Measurements from ENCODE around the gene EEFSEC. TPM values are rescaled to one million over a fixed set of nuclear protein-coding genes. Genes with fewer than 3 reads are reported as not detected.

The EEFSEC gene
- polyA plus RNA-seq, 1 experiment = 16.3 TPM

GRCh38 chr3:128339491-128340012 lies 186.3 kb downstream of the EEFSEC start:
- no peak for TF ChIP-seq CTCF (IDR thresholded peaks at IDR 0.05; ENCODE audit: insufficient read depth, low read depth, low read length)
- no peaks in the 10 kb centered on the region for H3K27me3 ChIP-seq (ENCODE audit: control insufficient read depth, insufficient read depth, low read length)
- peaks cover 4% of the 10 kb centered on the region for H3K36me3 ChIP-seq (ENCODE audit: control insufficient read depth, insufficient read depth, low read length)
- CTCF ChIA-PET = interaction anchor here (1.0 kb wide), 1 partner anchor 269 kb away, joined by 3 read pairs; no protein-coding TSS in a partner anchor
- no peak for DNase-seq (ENCODE audit: low read depth)
- H3K4me3 ChIP-seq (ENCODE audit: low read depth, low read length) = no peak overlapping the region
- POLR2A ChIA-PET = no interaction called here

GRCh38 chr3:128340198-128340903 lies 187.1 kb downstream of the EEFSEC start:
- no peak for DNase-seq (ENCODE audit: low read depth)
- ChIA-PET CTCF (interaction anchor here (1.0 kb wide), 1 partner anchor 268 kb away, joined by 3 read pairs; no protein-coding TSS in a partner anchor), POLR2A (interaction anchor here (0.6 kb wide), 1 partner anchor 18 kb away, joined by 5 read pairs; no protein-coding TSS in a partner anchor)
- Histone ChIP-seq H3K36me3 (ENCODE audit: control insufficient read depth, insufficient read depth, low read length) (peaks cover 4% of the 10 kb centered on the region), H3K4me3 (ENCODE audit: low read depth, low read length) (no peak overlapping the region), H3K27me3 (ENCODE audit: control insufficient read depth, insufficient read depth, low read length) (no peaks in the 10 kb centered on the region)
- no peak for TF ChIP-seq CTCF (IDR thresholded peaks at IDR 0.05; ENCODE audit: insufficient read depth, low read depth, low read length)

- POLR2A ChIA-PET = no interaction called here
- H3K4me3 ChIP-seq (ENCODE audit: low read depth, low read length) = no peak overlapping the region
- no peak for TF ChIP-seq CTCF (IDR thresholded peaks at IDR 0.05; ENCODE audit: insufficient read depth, low read depth, low read length)
- DNase-seq (ENCODE audit: low read depth) = no peak
- CTCF ChIA-PET = interaction anchor here (1.0 kb wide), 1 partner anchor 268 kb away, joined by 3 read pairs; no protein-coding TSS in a partner anchor
- no peaks in the 10 kb centered on the region for H3K27me3 ChIP-seq (ENCODE audit: control insufficient read depth, insufficient read depth, low read length)
- peaks cover 4% of the 10 kb centered on the region for H3K36me3 ChIP-seq (ENCODE audit: control insufficient read depth, insufficient read depth, low read length)
Observed at GRCh38 chr3:128340904-128341555, 187.7 kb downstream of the EEFSEC start.

- TF ChIP-seq CTCF (IDR thresholded peaks at IDR 0.05; ENCODE audit: insufficient read depth, low read depth, low read length) = no peak
- CTCF ChIA-PET = no interaction called here
Observed at GRCh38 chr3:128341659-128342395, 188.5 kb downstream of the EEFSEC start.

More at GRCh38 chr3:128341659-128342395, 188.5 kb downstream of the EEFSEC start:
- no peak for DNase-seq (ENCODE audit: low read depth)
- no peaks in the 10 kb centered on the region for H3K27me3 ChIP-seq (ENCODE audit: control insufficient read depth, insufficient read depth, low read length)
- no peak overlapping the region for H3K4me3 ChIP-seq (ENCODE audit: low read depth, low read length)
- peaks cover 4% of the 10 kb centered on the region for H3K36me3 ChIP-seq (ENCODE audit: control insufficient read depth, insufficient read depth, low read length)
- POLR2A ChIA-PET = no interaction called here

Measured in BJ (cell line).